NCI-H2171 (cell line): ENCODE measurements around the gene NFIB.

Source experiments
- DNase-seq: peaks from one replicate; lab custom pipeline; 2025; lab: John Stamatoyannopoulos, UW

The NFIB gene

DNA sequence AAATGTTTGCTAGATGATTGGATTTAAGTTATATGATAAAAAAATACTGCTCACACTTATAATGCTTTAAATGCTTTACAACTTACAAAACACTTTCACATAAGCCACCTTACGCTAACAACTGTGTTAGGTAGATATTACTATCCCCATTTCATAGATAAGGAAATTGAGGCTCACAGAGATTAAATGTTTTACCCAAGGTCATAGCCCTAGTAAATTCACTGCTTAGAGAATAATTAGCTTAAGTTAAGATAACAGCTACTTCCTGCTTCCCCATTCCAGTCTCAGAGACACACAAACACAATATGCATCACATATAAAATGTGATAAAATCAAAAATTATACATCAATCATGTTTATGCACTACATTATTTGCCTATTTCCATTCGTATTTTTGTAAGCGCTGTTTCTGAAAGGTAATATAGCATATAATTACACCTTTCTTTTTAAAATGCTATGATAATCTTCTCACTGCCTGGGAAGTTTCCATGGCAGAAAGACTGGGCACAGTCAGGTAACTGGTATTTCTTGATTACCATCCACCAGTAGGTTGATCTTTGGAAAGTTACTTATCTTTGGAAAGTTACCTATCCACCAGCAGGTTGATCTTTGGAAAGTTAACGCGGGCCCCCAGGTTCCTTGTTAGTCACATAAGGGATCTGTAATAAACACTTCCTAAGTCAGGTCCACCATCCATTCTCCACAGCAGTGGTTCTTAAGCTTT, 101.1 kb downstream of the NFIB start:
- no peak for DNase-seq

DNA sequence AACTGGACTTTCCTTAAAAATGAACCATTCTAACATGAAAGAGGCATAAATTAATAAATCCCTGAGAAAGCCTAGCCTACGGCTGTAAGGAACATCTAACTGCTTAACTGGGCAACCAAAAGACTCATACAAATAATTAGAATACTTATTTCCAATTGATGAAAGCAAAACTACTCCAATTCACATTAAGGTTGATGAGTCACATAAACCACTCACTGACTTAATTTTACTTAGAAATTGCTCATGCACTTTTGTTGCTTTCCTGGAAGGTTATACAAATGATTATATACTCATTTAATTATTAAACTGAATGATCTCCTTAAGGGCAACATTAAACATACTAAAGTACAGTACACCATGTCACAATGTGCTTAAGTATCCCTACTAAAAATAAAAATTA, 101.9 kb downstream of the NFIB start:
- DNase-seq = no peak

DNA sequence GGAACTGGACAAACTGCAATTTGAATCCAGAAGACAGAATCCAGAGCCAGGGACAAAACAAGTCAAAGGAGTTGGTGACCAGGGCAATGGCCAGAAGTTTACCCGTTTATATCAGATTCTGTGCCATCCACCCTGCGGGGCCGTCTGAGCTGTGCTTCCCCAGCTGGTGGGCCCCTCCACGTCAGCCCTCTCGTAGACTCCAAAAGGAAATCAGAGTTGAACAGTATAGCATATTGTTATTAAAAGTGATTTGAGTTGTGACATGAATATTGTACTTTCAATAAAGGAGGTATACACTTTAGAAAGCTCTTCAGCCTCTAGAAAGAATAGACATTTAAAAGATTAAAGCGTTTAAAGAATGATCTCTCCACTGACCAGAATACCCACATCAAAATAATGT, 102.4 kb downstream of the NFIB start:
- no peak for DNase-seq

DNA sequence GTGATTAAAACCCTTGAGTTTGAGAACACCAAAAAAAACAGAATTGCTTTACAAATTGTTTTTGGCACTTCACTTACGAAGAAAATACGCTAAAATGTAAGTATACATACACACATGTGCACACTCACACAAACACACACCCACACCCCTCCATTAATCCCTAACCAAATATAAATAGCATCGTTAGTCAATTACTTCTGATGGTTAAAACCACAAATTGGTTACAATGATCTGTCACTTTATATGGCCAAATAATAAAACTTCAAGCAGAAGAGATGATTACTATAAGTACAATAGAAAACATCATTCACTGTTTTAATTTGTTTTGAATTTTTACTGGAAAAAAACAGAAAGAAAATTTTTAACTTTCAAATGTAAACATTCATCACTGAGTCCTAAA, 103.5 kb downstream of the NFIB start:
- no peak for DNase-seq

DNA sequence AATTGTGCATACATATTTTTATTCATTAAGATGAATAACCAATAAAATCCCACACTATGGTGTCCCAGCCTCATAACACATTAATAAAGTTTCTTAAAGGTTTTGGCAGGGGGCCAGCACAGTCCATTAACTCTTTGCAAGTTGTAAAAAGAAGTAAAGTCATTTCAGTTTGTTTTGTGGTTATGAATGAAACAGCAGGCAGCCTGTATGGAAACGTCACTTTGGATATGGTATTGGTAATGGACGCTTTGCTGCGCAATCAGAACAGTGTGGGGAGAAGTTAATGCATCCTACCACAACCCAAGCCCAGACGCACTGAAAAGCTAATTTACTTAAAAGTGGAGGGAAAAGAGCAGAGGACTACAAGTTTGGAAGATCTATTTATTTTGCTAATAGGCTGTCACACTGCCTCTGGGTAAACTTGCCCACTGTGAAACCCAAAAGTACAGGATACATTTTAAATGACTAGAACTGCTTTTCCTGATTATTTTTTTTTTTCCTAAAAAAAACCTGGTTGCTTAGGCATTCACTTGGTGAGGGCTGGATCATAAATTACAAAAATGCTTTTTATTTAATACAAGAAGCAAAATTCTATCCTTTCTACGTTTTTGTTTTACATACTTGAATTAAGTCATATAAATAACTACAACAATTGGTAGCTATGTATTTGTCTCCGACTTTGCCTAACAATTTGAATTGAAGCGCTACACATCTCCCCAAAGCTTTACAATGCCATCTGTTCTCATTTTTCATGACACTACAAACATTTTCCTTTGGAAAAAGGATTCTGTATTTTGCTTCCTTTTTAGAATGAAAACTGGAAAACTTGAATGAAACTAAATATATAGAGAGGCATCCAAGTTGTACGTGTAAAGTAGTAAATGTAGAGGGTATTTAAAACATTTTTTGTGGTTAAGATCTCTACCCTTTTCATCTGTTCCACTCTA, 104.3 kb downstream of the NFIB start:
- no peak for DNase-seq

DNA sequence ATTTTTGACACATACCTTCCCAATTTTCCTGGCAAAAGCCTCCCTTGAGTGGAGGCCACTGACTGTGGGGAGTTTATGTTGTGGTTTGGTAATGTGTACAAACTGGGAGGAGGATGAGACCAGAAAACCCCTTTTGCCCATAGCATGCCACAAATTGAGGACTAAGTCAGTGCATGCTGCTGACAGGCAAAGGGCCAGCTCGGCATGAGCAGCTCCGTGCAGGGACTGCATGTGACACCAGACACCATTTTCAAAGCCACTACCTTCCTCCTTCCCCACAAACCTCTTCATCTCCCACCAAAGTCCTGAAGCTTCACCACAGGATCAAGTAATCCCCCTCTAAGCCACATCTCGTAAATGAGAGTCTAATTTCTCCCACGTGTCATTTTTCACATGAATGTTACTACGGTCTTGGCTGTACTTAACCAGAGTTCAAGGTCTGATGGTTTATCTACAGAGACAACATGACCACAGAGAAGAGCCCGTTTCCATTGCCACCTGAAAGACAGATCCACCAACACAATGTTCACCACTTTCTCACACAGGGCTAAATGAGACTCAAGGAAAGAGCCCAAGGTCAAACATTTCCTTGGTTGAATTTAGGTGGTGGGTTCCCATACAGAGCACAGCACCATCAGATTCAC, 106.5 kb downstream of the NFIB start:
- no peak for DNase-seq

DNA sequence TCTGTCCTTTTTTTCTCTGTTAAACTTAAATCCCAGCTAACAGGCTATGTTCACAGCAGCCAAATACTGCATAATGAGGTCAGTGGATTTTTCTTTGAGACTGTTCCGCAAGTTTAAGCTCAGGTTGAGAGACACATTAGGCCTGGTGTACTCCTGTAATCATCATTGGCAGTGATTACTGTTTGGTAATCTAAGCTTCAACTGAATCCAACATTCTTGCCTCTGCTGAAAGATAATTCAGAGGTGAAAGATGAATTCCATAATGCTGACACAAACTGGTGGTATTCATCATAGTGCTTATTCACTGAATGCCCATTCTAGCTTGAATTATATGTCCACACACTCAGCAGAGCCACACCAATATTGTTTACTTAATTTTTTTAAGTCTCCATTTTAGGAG, 108.5 kb downstream of the NFIB start:
- DNase-seq = no peak

DNA sequence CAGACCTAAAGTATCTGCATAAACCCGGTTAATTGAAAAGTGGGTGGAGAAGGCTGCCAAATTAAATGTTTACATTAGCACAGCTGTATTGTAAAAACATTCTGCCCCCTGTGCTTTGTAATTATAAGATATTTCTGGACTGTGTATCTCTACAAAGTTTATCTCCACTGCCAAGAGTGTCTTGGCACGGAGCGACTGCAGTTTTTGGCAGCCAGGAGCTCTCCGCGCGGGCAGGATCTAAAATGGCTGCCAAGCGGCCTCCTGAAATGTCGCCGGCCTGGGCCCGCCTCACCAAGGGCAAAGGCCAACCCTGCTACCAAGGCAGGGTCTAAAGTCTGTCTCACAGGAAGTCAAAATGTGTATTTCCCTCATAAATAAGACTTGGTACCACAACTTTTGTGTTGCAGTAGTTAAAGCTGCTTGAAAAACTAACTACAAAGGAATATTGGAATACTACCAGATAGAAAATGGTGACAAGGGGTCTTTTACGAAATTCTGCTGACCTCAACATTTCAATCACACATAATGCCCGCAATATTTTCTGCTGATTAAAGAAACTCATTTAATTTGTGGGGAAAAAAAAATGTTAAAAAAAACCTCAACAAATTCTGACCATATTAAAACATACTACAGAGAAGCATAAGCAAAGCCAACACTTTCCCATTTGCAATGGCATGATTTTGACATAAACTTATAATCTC, 110.4 kb downstream of the NFIB start:
- no peak for DNase-seq

DNA sequence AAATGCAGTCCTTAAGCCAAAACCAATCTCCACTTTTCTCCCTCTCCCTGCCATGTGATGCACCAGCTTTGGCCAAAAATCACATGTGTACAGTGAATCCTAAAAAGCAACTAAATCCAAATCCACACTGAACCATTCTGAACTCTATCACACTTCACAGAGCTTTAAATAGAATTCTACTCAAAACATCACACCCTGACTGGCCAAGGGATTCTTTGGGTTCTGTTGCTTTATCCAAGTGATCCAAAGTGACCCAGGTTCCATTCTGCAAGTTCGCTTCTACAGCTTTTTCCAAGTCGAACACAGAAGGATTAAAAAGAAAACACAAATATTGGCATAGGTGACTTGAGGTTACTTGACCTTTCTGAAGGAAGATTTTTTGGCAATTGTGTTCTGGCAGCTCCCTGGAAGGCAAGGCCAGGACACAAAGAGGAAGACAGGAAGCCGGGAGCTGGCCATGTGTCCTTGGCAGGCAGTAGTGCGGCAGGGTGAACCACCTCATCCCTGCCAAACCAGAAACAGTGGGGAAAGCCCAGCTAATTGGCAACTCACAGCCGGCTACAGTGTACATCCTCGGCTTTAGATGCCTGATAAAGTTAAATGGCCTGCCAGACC, 115.0 kb downstream of the NFIB start:
- DNase-seq = no peak

DNA sequence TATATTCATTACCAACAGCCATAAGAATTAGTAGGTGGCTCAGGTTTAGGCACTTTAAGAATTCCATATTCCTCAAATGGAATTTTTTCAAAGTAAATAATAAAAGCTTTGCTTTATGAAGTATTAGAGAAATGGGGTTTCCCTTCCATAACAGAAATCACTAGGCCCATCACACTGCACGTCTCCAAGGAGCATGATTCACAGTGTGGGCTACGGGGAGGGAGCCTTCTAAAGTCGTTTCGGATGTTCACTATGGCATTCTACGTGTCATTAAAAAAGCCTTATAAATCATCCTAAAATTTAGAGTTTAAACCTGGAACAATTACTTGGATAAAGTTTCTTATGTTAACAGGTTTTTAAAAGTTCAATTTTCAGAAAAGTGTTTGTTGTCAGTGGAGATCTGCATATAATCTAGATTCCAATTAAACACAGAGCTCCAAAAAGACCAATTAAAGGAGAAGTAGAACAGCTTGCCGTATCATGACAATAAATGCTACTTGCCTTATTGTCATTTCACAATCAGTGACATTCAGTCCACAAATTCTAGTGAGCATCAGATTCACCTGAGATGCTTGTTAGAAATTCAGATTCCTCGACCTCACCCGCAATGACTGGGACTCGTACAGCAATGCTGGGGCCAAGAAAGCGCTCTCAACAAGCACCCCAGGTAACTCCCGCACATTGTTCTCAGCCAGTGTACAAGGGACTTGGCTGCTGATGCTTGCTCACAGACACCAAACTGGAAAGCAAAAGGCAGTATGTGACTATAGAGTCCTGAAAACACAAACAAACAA, 115.7 kb downstream of the NFIB start:
- no peak for DNase-seq

DNA sequence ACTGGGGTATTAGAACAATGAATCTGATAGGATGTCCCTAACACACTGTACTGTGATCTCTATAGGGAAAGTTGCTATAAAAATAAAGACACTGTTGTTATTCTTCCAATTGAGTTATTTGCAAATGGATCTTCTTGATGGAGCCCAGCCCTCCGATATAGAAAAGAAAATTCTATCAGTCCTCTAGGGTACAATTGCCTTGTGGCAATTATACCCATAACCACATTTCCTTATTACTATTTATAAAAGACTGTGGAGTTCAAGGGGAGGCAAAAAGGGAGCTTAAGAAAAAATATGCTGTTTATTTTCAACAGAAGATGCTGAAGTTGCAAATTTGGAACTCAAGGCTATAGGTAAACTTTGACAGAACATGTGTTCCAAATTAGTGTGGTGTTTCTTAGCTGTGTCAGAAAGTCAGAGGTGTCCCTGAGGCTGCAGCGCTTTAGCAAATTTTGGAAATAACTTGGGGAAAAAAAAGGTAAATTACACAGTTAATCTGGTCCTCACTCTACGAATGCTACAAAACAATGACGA, 116.5 kb downstream of the NFIB start:
- DNase-seq = no peak

DNA sequence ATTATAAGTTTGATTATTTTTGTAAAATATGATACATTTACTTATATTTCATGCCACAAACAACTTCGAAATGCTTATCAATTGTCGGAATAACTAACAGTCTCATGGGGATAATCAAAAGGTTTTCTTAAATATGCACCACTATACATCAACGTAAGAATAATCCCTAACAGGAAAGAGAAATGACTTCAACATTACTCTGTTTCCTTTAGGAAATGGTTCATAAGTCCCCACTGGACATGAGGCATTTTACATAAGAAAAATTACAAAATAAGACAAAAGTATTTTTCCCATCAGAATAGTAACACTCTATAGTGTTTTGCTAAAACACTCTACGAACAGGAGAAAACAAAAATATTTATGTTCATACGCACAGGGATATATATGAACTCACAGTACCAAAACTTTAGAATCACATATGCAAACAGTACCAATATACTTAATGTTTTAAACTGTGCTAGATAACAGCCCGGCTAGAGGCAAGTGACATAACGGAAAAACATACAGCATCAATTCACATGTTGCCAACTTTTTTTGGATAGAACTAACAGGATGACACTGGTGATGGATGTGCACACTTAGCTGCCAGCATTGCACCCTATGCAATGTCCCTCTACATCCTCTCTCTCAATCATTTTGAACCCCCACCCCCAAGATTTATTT, 120.5 kb downstream of the NFIB start:
- DNase-seq = no peak

DNA sequence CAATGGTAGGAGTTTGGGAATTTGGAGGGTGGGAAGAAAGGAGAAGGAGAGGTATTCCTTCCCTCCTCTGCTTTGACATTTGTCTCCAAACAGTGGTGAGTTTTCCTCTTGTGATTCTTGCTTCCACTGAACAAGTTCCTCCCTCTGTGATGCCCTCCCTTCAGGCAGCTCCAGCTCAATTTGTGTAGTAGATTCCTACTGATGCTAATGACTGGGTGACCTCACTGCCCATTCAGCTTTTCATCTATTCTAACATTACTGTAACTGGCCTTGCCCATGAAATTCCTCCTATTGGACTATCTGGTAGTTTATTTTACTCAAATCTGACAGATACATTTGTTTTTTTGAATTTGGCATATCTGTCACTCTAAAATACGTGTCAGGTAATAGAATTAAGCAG, 121.4 kb downstream of the NFIB start:
- DNase-seq = no peak

DNA sequence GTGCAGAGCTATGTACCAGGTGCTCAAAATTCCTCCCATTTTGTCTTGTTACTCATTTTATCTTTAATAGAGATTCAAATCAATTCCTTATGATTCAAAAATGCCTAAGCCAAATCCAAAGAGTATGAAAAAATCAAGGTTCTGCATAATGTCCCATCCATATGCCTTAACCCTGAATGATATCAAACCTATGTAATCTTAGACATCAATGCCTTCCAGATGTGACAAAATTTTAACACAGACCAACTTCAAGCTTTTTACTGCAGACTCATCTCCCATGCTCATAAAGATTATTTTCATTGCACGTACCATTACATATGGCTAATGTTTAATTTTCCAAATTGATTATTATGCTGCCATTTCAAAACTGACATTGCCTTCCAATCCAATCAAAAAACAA, 122.4 kb downstream of the NFIB start:
- no peak for DNase-seq

DNA sequence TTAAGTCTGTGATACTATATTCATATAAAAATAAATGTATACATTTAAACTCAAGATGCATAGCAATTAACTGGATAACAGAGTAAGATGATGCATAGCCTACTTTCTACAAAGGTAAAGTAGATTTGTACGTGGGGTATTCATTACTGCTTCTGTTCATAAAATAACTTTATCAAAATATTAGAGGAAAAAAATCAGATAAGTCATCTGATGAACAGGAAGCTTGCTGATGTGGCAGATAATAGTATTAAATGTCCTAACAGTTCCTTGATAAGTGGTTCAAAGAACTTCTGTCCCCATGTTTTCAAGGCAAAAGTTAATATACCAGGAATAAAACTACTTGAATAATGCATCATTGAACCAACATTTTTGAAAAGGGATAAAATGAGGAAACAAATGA, 123.7 kb downstream of the NFIB start:
- DNase-seq = no peak

DNA sequence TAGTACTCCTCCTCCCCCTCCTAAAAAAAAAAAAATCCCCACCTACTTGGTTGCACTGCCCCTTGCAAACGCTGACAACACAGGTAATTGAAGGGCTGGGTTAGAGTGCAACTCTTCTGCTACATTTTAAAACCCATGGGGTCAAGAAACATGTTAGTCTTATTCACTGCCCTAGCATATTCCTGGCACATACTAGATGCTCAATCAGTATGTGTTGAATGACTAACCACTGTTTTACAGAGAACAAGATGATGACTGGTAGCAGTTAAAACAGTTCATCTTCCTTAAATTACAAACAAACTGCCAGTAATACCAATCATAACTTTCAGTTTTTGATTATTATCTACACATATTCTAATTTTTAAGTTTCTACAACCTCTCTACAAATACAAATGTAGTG, 124.4 kb downstream of the NFIB start:
- DNase-seq = no peak

DNA sequence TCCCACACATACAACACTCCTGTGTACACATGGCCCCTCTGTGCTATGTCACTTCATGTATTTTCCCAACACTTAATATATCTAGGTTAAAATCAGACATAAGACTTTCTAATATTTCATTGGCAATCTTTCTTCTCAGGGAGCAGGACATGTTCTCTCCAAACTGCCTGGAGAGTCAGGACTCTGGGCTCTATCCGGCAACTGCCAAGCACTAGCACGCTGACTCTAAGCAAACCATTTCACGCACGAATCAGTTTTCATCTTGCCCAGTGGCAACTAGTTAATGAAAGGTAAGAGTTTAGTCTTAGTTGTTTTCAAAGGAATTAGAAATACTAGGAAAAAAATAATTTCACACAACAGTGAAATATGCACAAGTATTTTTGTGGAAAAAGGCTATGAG, 124.8 kb downstream of the NFIB start:
- DNase-seq = no peak

DNA sequence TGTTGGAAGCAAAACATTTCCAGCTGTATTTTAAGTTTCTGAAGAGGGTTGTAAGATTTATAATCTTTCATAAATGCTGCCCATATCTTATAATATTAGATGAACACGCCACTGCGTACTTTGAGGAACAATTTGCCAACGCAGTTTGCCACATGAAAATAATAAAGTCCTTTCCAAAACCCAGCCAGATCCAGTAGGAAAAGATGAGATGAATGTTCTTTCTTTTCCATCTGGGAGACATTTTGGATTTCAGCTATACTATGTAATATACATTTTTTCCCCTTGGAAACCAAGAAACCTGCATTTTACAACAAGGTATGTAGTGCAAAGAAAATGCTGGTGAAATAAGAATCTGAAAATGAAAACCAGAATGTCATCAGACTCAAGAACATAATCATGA, 125.4 kb downstream of the NFIB start:
- DNase-seq = no peak

DNA sequence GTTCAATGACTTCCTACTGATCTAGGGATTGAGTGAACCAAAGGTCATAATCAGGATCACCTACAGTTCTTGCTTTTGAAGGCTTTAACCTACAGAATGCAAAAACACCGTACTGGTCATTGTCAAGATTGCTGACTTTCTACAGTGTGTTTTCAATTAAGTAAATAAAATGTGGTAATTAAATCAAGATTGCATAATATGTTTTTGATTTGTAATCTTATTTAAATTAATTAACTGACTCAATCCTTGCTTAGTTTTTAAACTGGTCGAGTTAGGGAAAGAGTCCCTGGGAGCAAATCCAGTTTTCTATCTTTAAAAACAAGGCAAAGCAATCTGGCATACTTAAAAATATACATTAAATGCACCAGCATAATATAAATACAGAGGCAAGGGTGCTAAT, 125.9 kb downstream of the NFIB start:
- DNase-seq = no peak

DNA sequence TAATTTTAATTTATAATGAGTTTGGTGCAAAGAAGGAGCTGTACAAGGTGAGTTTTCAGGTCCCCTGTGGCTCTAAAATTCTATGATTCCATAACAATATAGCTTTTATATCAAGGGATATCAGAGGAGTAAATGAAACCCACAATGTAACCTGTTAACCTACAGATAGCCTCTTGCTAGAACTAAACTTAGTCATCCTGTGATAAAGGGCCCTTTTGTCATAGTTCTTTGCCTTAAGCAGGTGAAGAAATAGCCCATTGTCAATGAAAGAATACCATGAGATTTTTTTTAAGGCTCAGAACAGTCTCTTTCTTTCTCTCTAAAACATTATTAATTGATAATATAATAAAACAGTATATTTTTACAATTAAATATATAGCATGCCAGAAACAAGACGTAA, 127.8 kb downstream of the NFIB start:
- no peak for DNase-seq
